K562 (cell line): ENCODE results near the gene JADE3. TPM values are rescaled to one million over a fixed set of nuclear protein-coding genes. Genes with fewer than 3 reads are reported as not detected.

Experiments
- CBX1 ChIP-seq: sonication (generic); IDR thresholded peaks from 2 replicates; pipeline ENCODE4 v1.6.1; 2016; ENCODE audit warnings: antibody characterized with exemption, low read depth, mild to moderate bottlenecking
- CREB1 ChIP-seq, 2 experiments: sonication (generic) in 1 of 2; formaldehyde crosslinking in 1 of 2; IDR thresholded peaks; 2 replicates each; pipeline versions ENCODE4 v1.6.1 to v1.8.0; 2012 to 2022; ENCODE audit warnings: inconsistent platforms in 1 of 2, mild to moderate bottlenecking in 1 of 2, missing genetic modification reagents in 1 of 2, moderate library complexity in 1 of 2
- HMGN3 ChIP-seq: IDR thresholded peaks from 2 replicates; pipeline ENCODE4 v1.6.1; 2011; ENCODE audit warnings: borderline replicate concordance, low read depth, mild to moderate bottlenecking, mixed read lengths, low read length; ENCODE audit not compliant: insufficient read length; ENCODE audit errors: extremely low read depth
- HNRNPK ChIP-seq: fragments of 200-400 bp; formaldehyde crosslinking; IDR thresholded peaks from one replicate; pipeline ENCODE4 v1.6.1; 2018; ENCODE audit warnings: mild to moderate bottlenecking, low read depth, low read length; ENCODE audit not compliant: poor library complexity, severe bottlenecking
- HSF4 ChIP-seq: fragments of 250-450 bp; sonication (Bioruptor Pico); IDR thresholded peaks from 2 replicates; pipeline ENCODE4 v2.1.2; 2022; ENCODE audit warnings: mild to moderate bottlenecking, moderate library complexity, borderline replicate concordance
- IFI16 ChIP-seq: fragments of 250-450 bp; sonication (Bioruptor Pico); IDR thresholded peaks from 2 replicates; pipeline ENCODE4 v2.1.2; 2022; ENCODE audit warnings: mild to moderate bottlenecking, inconsistent platforms
- KLF10 ChIP-seq: fragments of 250-450 bp; sonication (Bioruptor Pico); IDR thresholded peaks from 2 replicates; pipeline ENCODE4 v1.6.1; 2021; ENCODE audit warnings: matching md5 sums
- MBD1 ChIP-seq: fragments of 250-450 bp; sonication (Bioruptor Pico); IDR thresholded peaks from 2 replicates; pipeline ENCODE4 v1.8.0; 2022; ENCODE audit warnings: inconsistent platforms
- MIER1 ChIP-seq: fragments of 450-650 bp; IDR thresholded peaks from 2 replicates; pipeline ENCODE4 v1.6.1; 2016; ENCODE audit warnings: antibody characterized with exemption, mild to moderate bottlenecking, low read depth
- POLR3G ChIP-seq: IDR thresholded peaks from 2 replicates; pipeline ENCODE4 v1.6.1; 2011; ENCODE audit not compliant: insufficient read length, insufficient replicate concordance; ENCODE audit errors: extremely low read depth
- RNF2 ChIP-seq: sonication (generic); IDR thresholded peaks from 2 replicates; pipeline ENCODE4 v1.6.1; 2016
- SAFB ChIP-seq: fragments of 200-400 bp; formaldehyde crosslinking; IDR thresholded peaks from 2 replicates; pipeline ENCODE4 v1.6.1; 2017; ENCODE audit warnings: low read depth, low read length, borderline replicate concordance
- SAP30 ChIP-seq: fragments of 200-600 bp; sonication (generic); IDR thresholded peaks from 2 replicates; pipeline ENCODE4 v1.6.1; 2012; ENCODE audit warnings: borderline replicate concordance, low read depth, mild to moderate bottlenecking, moderate library complexity, low read length, control low read depth, inconsistent platforms; ENCODE audit not compliant: insufficient read depth, poor library complexity, severe bottlenecking
- SP1 ChIP-seq: sonication (generic); formaldehyde crosslinking; IDR thresholded peaks from 2 replicates; pipeline ENCODE4 v1.8.1; 2022; ENCODE audit warnings: mild to moderate bottlenecking, missing genetic modification reagents
- STAT5A ChIP-seq: IDR thresholded peaks from 2 replicates; pipeline ENCODE4 v1.6.1; 2012; ENCODE audit warnings: low read length, inconsistent platforms, borderline replicate concordance
- TBL1XR1 ChIP-seq, 2 experiments: IDR thresholded peaks; 2 replicates each; pipeline ENCODE4 v1.6.1; 2012; ENCODE audit warnings: improper control_type of control experiment in 2 of 2, low read length in 2 of 2, mild to moderate bottlenecking in 1 of 2
- TCF15 ChIP-seq: fragments of 250-450 bp; sonication (Bioruptor Pico); IDR thresholded peaks from 2 replicates; pipeline ENCODE4 v1.8.0; 2022; ENCODE audit warnings: moderate library complexity, mild to moderate bottlenecking, inconsistent platforms
- TEAD4 ChIP-seq, 2 experiments: sonication (generic) in 1 of 2; formaldehyde crosslinking in 1 of 2; IDR thresholded peaks; 2 replicates each; pipeline versions ENCODE4 v1.6.1 to v1.8.0; 2012 to 2022; ENCODE audit warnings: borderline replicate concordance in 1 of 2, inconsistent platforms in 1 of 2, low read length in 1 of 2, mild to moderate bottlenecking in 1 of 2, missing genetic modification reagents in 1 of 2
- ZC3H4 ChIP-seq: sonication (generic); formaldehyde crosslinking; IDR thresholded peaks from 2 replicates; pipeline ENCODE4 v1.9.0; 2021; ENCODE audit warnings: missing genetic modification reagents, borderline replicate concordance
- ZNF224 ChIP-seq: sonication (generic); formaldehyde crosslinking; IDR thresholded peaks from 2 replicates; pipeline ENCODE4 v1.8.0; 2022; ENCODE audit warnings: mild to moderate bottlenecking, missing genetic modification reagents
- ZNF592 ChIP-seq: fragments of 450-650 bp; IDR thresholded peaks from 2 replicates; pipeline ENCODE4 v1.6.1; 2017; ENCODE audit warnings: antibody characterized with exemption, mild to moderate bottlenecking
- ZNF766 ChIP-seq: fragments of 200-800 bp; sonication (Bioruptor generic); conservative IDR thresholded peaks from 2 replicates; pipeline ENCODE4 v1.6.1; 2016; ENCODE audit warnings: missing genetic modification characterization, missing compliant biosample characterization
- ZNF785 ChIP-seq: fragments of 250-450 bp; sonication (Bioruptor Pico); IDR thresholded peaks from 2 replicates; pipeline ENCODE4 v1.4.0; 2020; ENCODE audit warnings: mild to moderate bottlenecking
- polyA plus RNA-seq, 8 experiments: library from polyadenylated mRNA; depleted of rRNA in 4 of 8; stranded (reverse) in 5 of 8; unstranded in 3 of 8; fragments of >200 nt; fragmentation: Nextera tagmentation in 2 of 8; fragmentation: Illumina TruSeq in 1 of 8; extraction: Ambion mirVana in 2 of 8; extraction: Trizol in 1 of 8; gene quantifications; 2 replicates each; pipeline versions ENCODE4 v1.2.1 to v1.2.3, GENCODE V29; 2011 to 2014; ENCODE audit warnings: inconsistent platforms in 1 of 8, missing spikeins in 1 of 8
- total RNA-seq, 7 experiments: library from RNA; depleted of rRNA in 6 of 7; stranded (reverse); fragments of >200 nt in 6 of 7; fragmentation: Illumina TruSeq in 2 of 7; extraction: Trizol in 2 of 7; gene quantifications; 2 replicates each; pipeline versions ENCODE4 v1.2.1 to v1.2.3, GENCODE V29; 2011 to 2021; ENCODE audit warnings: low replicate concordance in 1 of 7

JADE3 gene
- total and polyA plus RNA-seq, 9 of the 15 experiments (the other 6 are each of a cell fraction or from before 2014, with no cell fraction given) = 2.6 to 10.0 (median 7.0) TPM

DNA sequence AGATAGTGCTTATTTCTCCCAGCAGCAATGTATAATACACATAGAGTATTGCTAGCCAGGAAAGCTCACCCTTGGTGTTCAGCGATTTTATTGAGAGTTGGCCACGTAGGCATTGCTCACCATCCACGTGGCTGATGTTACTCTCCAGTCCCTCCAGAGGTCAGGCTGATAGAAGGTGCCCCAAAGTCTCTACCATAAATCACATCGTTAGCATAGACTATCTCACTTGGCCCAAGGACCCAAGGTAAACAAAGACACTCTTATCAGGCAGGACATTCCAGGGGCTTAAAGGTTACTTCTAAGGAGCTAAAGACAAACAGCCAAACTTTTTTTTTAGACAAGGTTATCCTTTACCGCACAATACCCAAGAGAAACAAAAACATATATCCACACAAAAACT is 135.8 kb downstream of the JADE3 start (continued):
- TF ChIP-seq SAFB (no peak), CREB1 (IDR thresholded peaks at IDR 0.05) (no peak), CREB1 (CRISPR knock-in tag; IDR thresholded peaks at IDR 0.05) (no peak), TCF15 (CRISPR knock-in tag) (no peak), RNF2 (0 out of 2 replicates have a peak, but pooled peaks have one; percentile 47), HNRNPK (no peak), ZNF592 (no peak; the same call in 1 of the 2 replicates), ZNF766 (CRISPR knock-in tag) (peak; percentile 45; the same call in 1 of the 2 replicates), SP1 (CRISPR knock-in tag) (no peak), SAP30 (no peak), HMGN3 (peak; percentile 28), IFI16 (no peak), ZNF224 (CRISPR knock-in tag) (no peak), CBX1 (no peak), MIER1 (no peak), TBL1XR1 (IDR thresholded peaks at IDR 0.05; ENCODE audit: low read length in 2 of 2) (peak in 1 of 2 experiments; percentile 82; a peak in 2 of 4 replicates), ZC3H4 (no peak), KLF10 (CRISPR knock-in tag) (no peak), ZNF785 (CRISPR knock-in tag) (no peak), MBD1 (CRISPR knock-in tag) (no peak), POLR3G (no peak), STAT5A (peak; percentile 73), TEAD4 (IDR thresholded peaks at IDR 0.05; ENCODE audit: low read length) (peak; percentile 95), TEAD4 (CRISPR knock-in tag; IDR thresholded peaks at IDR 0.05; ENCODE audit: borderline replicate concordance) (no peak), HSF4 (CRISPR knock-in tag) (no peak)
